ENCODE measurements around the gene TIAL1.
"Not testable (repeated sequence)": the region's sequence is repeated elsewhere in the genome, so short reads cannot be mapped to it uniquely, and the experiment has no call there.

Gene TIAL1

GRCh38 chr10:119596537-119597404 lies at the start of gene TIAL1:
TSS of gene TIAL1 (minus strand) at chr10:119596964. CDS start at chr10:119596465, 499 bp downstream.
- DNase-seq (ENCODE audit: low read depth), result peak; percentile 100

- no peak for DNase-seq (ENCODE audit: low read depth)
Observed at GRCh38 chr10:119644994-119645393, 48.2 kb upstream of the TIAL1 start.

GRCh38 chr10:119644205-119644814 lies 47.5 kb upstream of the TIAL1 start:
- no peak for DNase-seq (ENCODE audit: low read depth)

GRCh38 chr10:119643306-119644204 lies 46.8 kb upstream of the TIAL1 start:
- no peak for DNase-seq (ENCODE audit: low read depth)

GRCh38 chr10:119642556-119643111 lies 45.9 kb upstream of the TIAL1 start:
- no peak for DNase-seq (ENCODE audit: low read depth)

- DNase-seq (ENCODE audit: low read depth), result no peak
Observed at GRCh38 chr10:119640875-119641526, 44.2 kb upstream of the TIAL1 start.

- no peak for DNase-seq (ENCODE audit: low read depth)
Observed at GRCh38 chr10:119640384-119640783, 43.6 kb upstream of the TIAL1 start.

GRCh38 chr10:119638982-119639381 lies 42.2 kb upstream of the TIAL1 start:
- DNase-seq (ENCODE audit: low read depth), result no peak

- no peak for DNase-seq (ENCODE audit: low read depth)
Observed at GRCh38 chr10:119637631-119638030, 40.9 kb upstream of the TIAL1 start.

- DNase-seq (ENCODE audit: low read depth), result no peak
Observed at GRCh38 chr10:119634219-119634544, 37.4 kb upstream of the TIAL1 start.

GRCh38 chr10:119633538-119634218 lies 36.9 kb upstream of the TIAL1 start:
- no peak for DNase-seq (ENCODE audit: low read depth)

- no peak for DNase-seq (ENCODE audit: low read depth)
Observed at GRCh38 chr10:119630300-119630699, 33.5 kb upstream of the TIAL1 start.

GRCh38 chr10:119625570-119626280 lies 29.0 kb upstream of the TIAL1 start:
- DNase-seq (ENCODE audit: low read depth), result no peak

GRCh38 chr10:119621078-119621384 lies 24.3 kb upstream of the TIAL1 start:
- no peak for DNase-seq (ENCODE audit: low read depth)

GRCh38 chr10:119620241-119621077 lies 23.7 kb upstream of the TIAL1 start:
- peak; percentile 34 for DNase-seq (ENCODE audit: low read depth)

GRCh38 chr10:119619811-119620210 lies 23.0 kb upstream of the TIAL1 start:
- DNase-seq (ENCODE audit: low read depth), result not testable (repeated sequence)

GRCh38 chr10:119619215-119619614 lies 22.5 kb upstream of the TIAL1 start:
- no peak for DNase-seq (ENCODE audit: low read depth)

GRCh38 chr10:119616882-119617570 lies 20.3 kb upstream of the TIAL1 start:
- peak; percentile 29 for DNase-seq (ENCODE audit: low read depth)

GRCh38 chr10:119614686-119615085 lies 17.9 kb upstream of the TIAL1 start:
- no peak for DNase-seq (ENCODE audit: low read depth)

Data from iris pigment epithelial cell (primary cell).